Stimulated activated CD4-positive, alpha-beta T cell treated with anti-CD3 and anti-CD28 coated beads, Interleukin-1b, Interleukin-23, amount 100 ng/mL, for 24 hours (primary cell): ENCODE results near the gene TMEM255B.

Experiments used
- DNase-seq, 4 experiments: peaks; one replicate each; pipeline ENCODE4 v3.0.0-alpha.2; 2020; ENCODE audit warnings: low read depth in 4 of 4, low spot score in 1 of 4

TMEM255B gene

GRCh38 chr13:113801289-113801961 is 42.4 kb downstream of the TMEM255B start:
- DNase-seq = no peak

- DNase-seq = no peak
Observed at GRCh38 chr13:113802090-113802531, 43.1 kb downstream of the TMEM255B start.

- no peak for DNase-seq
Observed at GRCh38 chr13:113802761-113803160, 43.7 kb downstream of the TMEM255B start.

- DNase-seq = no peak
Observed at GRCh38 chr13:113803409-113804016, 44.5 kb downstream of the TMEM255B start.

GRCh38 chr13:113804017-113804702 is 45.1 kb downstream of the TMEM255B start:
- DNase-seq = no peak

- no peak for DNase-seq
Observed at GRCh38 chr13:113804703-113805430, 45.8 kb downstream of the TMEM255B start.

- DNase-seq = no peak
Observed at GRCh38 chr13:113805431-113806103, 46.5 kb downstream of the TMEM255B start.

GRCh38 chr13:113806104-113806471 is 47.1 kb downstream of the TMEM255B start:
- no peak for DNase-seq

- no peak for DNase-seq
Observed at GRCh38 chr13:113806526-113806925, 47.5 kb downstream of the TMEM255B start.

- no peak for DNase-seq
Observed at GRCh38 chr13:113808058-113808834, 49.2 kb downstream of the TMEM255B start.

GRCh38 chr13:113809934-113810333 is 50.9 kb downstream of the TMEM255B start:
- no peak for DNase-seq

GRCh38 chr13:113810640-113811039 is 51.6 kb downstream of the TMEM255B start:
- no peak for DNase-seq

GRCh38 chr13:113811081-113811928 is 52.3 kb downstream of the TMEM255B start:
- DNase-seq = no peak

GRCh38 chr13:113812178-113813040 is 53.4 kb downstream of the TMEM255B start:
- no peak for DNase-seq

- no peak for DNase-seq
Observed at GRCh38 chr13:113813070-113813748, 54.2 kb downstream of the TMEM255B start.

GRCh38 chr13:113813749-113814434 is 54.9 kb downstream of the TMEM255B start:
- no peak for DNase-seq

GRCh38 chr13:113814435-113814821 is 55.4 kb downstream of the TMEM255B start:
- no peak for DNase-seq
